Activated CD8-positive, alpha-beta memory T cell treated with anti-CD3 and anti-CD28 coated beads for 36 hours (primary cell): ENCODE measurements around the gene KCTD6. TPM values are rescaled to one million over a fixed set of nuclear protein-coding genes. Genes with fewer than 3 reads are reported as not detected.

ENCODE experiments used
- CTCF ChIA-PET: fragments of 350-600 bp; sonication (Branson Sonifier 250); formaldehyde crosslinking; loops from one replicate; lab custom pipeline; 2021; ENCODE audit warnings: antibody characterized with exemption; lab: Charles Lee
- POLR2A ChIA-PET: fragments of 350-600 bp; sonication (Branson Sonifier 250); formaldehyde crosslinking; loops from one replicate; lab custom pipeline; 2021; ENCODE audit warnings: antibody characterized with exemption; lab: Charles Lee
- total RNA-seq, 2 experiments: library from RNA; stranded (reverse); gene quantifications; one replicate each; pipeline ENCODE4 v1.2.3, GENCODE V29; 2021

KCTD6 gene
- total RNA-seq, 2 experiments from 2014 or later, result 6.4 to 6.6 TPM

DNA sequence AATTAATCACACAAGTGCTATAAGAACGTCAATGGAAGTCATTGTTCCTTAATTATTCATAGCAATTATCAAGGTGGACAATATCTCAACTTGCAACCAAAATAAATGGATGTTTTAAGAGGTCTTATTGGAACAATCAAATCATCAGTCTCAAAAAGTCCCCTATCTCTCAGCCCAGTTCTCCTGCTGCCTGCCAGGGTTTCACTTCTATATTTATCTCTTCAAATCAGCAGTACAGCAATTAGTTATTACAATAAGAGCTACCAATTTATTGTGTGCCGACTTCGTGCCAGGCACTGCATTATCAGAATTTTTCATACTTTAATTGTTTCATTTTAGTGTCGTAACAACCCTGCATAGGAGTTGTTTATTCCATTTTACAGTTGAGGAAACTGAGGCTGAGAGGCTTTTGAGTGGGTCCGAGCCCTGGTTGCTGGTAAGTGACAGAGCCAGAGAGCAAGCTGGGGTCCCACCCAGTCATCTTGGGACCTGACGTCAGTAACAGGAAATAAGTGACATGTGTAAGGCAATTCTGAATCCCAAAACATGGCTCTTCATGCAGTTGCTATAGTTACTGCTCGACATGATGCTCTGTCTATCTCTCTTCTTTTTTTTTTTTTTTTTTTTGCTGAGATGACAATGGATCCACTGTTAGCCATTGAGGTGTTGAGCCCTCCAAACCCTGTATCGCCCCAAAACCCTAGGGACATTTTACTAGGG is 8.8 kb upstream of the KCTD6 start:
- CTCF ChIA-PET, result interaction anchor here (0.7 to 1.0 kb wide), 4 partner anchors 19 to 451 kb away, joined by 3 to 4 read pairs (median 3); no protein-coding TSS in a partner anchor
- POLR2A ChIA-PET, result no interaction called here

DNA sequence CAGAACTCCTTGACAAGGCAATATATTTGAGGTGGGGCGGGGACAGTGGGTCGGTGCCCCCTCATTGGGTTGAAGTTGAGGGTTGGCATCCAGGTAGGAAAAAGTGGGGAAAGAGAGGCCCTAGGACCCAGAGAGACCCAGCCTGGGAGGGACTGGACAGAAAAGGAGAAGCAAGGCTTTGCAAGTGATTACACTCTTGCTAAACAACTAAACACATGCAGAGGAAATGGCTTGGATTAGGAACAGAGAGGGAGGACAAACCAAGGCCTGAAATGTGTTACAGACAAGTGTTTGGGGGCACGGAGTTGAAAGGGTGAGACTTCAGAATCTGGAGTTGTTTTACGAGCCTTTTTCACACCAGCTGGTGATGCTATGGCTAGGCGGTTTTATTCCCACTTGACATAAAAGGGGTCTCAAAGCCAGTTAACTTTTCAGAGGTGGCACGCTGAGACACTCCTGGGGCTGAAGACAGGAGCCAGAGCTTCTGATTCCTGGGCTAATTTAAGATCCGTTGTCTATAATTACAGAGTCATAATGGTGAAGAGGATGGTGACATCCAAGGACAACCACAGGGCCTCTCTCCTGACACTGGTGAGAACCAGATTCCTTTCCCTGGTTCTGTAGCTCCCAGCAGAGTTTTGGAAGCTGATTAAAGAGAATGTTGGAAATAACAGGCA is 7.7 kb upstream of the KCTD6 start:
- CTCF ChIA-PET, result interaction anchor here (0.6 to 1.0 kb wide), 2 partner anchors 20 kb away, joined by 3 to 4 read pairs; no protein-coding TSS in a partner anchor
- POLR2A ChIA-PET, result no interaction called here

- ChIA-PET CTCF (interaction anchor here (1.0 to 1.2 kb wide), 2 partner anchors 21 to 45 kb away, joined by 3 to 4 read pairs; no protein-coding TSS in a partner anchor), POLR2A (no interaction called here)
Observed at GRCh38 chr3:58484722-58485069, 7.2 kb upstream of the KCTD6 start.

- ChIA-PET CTCF (interaction anchor here (1.2 to 1.8 kb wide), 3 partner anchors 12 to 47 kb away, joined by 3 to 4 read pairs (median 4); no protein-coding TSS in a partner anchor), POLR2A (no interaction called here)
Observed at GRCh38 chr3:58485801-58486435, 6.0 kb upstream of the KCTD6 start.

DNA sequence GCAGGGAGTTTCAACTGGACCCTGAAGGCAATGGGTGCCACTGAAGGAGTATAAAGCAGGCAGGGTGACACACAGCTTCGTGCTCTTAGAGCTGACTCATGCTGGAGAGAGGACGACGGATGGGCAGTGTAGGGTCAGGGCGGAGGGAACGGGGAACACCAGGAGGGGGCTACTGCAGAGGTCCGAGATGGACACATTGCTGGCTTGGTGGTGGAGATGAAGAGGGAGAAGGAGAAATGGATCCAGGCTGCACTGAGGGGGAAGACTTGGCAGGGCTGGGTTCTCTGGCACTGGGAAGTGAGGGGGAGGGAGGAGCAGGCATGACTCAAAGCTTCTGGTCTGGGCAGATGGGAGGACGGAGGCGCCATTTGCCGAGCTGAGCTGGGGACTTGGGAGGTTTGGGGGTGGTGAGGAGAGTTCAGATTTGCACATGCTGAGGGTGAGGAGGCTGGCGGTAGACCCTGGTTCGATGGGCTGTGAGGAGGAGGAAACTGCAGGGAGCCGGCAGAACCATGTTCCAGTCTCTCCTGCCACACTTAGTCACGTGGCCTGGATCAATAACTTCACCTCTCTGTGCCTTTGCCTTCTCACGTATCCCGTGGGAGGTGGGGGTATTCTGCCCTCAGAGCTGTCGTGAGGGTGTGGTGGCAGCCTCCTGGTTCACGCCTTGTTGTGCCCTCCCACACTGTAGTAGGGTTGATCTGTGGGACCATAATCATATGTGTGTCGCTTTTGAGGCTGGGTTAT is 4.6 kb upstream of the KCTD6 start:
- POLR2A ChIA-PET, result no interaction called here
- CTCF ChIA-PET, result interaction anchor here (1.1 to 1.8 kb wide), 2 partner anchors 13 to 46 kb away, joined by 3 to 4 read pairs; no protein-coding TSS in a partner anchor

- CTCF ChIA-PET, result interaction anchor here (0.6 to 1.5 kb wide), 2 partner anchors 9 to 25 kb away, joined by 3 to 4 read pairs; no protein-coding TSS in a partner anchor
- POLR2A ChIA-PET, result no interaction called here
Observed at GRCh38 chr3:58488967-58489366, 2.9 kb upstream of the KCTD6 start.

DNA sequence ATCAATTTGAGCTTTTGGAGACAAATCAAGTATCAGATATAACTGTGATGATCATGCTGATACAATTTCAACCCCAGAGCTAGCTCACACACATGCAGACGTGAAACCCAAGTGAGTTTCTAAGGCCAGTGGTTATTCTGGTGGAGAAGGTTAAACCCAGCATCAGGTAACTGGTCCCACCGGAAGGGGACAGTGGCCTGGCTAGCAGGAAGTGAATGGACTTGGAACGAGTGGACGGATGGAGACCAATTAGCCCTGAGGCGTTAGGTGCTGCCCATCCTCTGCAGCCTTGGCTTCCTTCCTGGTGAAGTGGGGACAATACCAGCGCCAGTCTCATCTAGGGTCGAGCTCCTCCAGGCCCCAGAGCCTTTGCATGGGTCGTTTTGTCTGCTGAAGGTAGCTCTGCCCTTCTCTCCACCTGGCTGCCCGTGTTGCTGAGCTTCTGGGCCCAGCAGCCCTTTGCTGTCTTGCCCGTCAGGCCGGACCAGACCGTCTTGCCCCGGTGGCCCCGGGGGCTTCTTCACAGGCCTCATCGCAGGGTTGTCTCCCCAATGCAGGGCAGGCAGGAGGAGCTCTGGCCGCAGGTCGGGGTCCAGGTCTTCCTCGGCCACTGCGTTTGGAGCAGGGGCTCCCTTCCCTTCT is 915 bp upstream of the KCTD6 start:
- CTCF ChIA-PET, result interaction anchor here (0.6 to 4.1 kb wide), 8 partner anchors 19 to 184 kb away, joined by 3 to 37 read pairs (median 4); partner anchors contain the start of genes HTD2 and RPP14
- POLR2A ChIA-PET, result interaction anchor here (1.1 kb wide), 1 partner anchor 184 kb away, joined by 8 read pairs; the partner anchor contains the start of genes HTD2 and RPP14

DNA sequence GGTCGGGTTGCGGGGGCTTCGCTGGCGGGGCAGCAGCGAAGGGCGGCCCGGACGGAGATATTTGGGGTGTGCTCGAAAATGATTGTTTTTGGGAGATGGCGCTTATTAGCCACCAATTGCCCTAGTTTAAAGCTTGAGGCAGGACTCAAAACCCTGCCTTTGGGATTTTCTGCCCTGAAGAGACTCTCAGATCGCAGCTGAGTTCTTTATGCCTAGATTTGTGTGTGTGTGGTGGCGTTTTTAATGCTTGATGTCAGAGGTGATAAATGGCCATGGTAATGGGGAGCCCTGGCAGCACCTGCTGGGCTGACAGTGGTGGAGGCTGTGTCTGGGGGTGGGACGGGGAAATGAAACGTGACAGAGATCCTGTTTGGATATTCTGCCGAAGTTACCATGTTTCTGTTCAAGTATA is 604 bp downstream of the KCTD6 start:
- POLR2A ChIA-PET, result interaction anchor here (1.1 kb wide), 1 partner anchor 186 kb away, joined by 8 read pairs; the partner anchor contains the start of genes HTD2 and RPP14
- CTCF ChIA-PET, result interaction anchor here (1.1 to 4.1 kb wide), 6 partner anchors 16 to 186 kb away, joined by 3 to 37 read pairs (median 4); partner anchors contain the start of genes HTD2 and RPP14

GRCh38 chr3:58494107-58494506 is 2.2 kb downstream of the KCTD6 start:
- POLR2A ChIA-PET, result no interaction called here
- CTCF ChIA-PET, result interaction anchor here (4.1 kb wide), 1 partner anchor 187 kb away, joined by 19 read pairs; the partner anchor contains the start of genes HTD2 and RPP14

DNA sequence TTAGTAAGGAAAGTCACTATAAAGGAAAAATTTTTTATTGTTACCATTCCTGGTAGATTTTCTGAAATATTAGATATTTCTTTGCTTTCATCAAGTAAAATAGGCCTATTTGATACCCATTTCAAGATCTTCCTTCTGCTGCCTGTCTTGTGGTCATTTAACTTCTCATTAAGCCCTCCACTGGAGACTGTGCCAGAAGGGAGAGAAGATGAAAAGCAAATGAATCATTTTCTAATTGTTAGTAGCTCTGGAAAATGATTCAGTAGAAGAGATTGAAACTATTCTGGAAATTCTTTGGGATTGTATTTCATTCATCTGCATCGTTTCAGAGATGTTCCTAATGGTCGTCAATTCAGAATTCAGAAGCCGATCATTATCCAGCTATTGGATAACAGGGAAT is 3.2 kb downstream of the KCTD6 start:
- ChIA-PET POLR2A (no interaction called here), CTCF (interaction anchor here (1.4 to 4.1 kb wide), 2 partner anchors 25 to 188 kb away, joined by 3 to 19 read pairs; partner anchors contain the start of genes HTD2 and RPP14)

DNA sequence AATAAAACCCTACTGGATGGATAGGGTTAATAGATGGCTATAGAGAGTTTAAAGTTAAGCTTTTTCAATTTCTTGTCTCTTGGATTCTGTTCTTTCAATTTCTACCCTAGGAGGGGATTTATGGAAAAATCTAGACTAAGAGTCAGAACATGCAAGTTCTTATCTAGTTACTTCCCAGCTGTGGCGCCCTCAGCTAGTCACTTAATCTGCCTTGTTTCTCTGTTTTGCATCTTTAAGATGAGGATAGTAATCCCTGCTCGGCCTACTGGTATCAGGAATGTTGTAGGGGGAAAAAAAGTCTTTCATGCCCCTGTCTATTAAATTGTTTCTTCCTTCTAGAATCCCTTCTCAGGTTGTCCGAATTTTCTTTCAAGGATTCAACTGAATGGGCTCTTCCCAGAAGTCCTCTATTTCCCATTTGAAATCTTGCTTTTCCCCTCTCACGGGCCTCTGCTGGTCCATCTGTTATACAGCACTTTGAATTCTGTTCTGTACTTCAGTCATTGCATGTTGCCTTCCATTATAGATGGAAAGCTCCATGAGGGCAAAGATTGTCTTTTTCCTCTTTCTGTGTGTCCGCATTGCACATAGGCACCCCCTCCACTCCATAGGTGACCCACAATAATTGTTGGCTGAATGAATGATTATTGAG is 4.4 kb downstream of the KCTD6 start:
- ChIA-PET CTCF (interaction anchor here (1.4 kb wide), 1 partner anchor 26 kb away, joined by 3 read pairs; no protein-coding TSS in a partner anchor), POLR2A (no interaction called here)

DNA sequence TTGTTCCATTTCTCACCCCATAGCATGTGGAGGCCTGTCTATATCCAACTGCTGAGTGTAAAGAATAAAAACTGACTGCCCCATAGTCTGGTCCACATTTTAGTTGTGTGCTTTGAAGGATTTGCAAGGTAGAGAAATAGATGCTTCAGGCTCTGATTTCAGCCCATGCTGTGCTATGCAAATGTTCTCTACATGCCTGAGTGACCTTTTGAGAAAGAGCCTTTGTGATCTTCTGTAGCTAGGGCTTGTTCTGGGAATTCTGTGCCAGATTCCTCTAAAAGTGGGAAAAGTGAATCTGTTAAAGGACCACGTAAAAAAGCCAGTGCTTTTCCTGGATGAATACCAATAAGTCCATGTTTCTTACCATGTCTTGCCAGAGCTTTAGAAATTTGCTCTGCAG is 5.2 kb downstream of the KCTD6 start:
- CTCF ChIA-PET, result no interaction called here
- POLR2A ChIA-PET, result no interaction called here

GRCh38 chr3:58502872-58503271 is 11.0 kb downstream of the KCTD6 start:
- CTCF ChIA-PET, result no interaction called here
- POLR2A ChIA-PET, result no interaction called here

- ChIA-PET POLR2A (no interaction called here), CTCF (no interaction called here)
Observed at GRCh38 chr3:58507356-58508078, 15.6 kb downstream of the KCTD6 start.

GRCh38 chr3:58508437-58508836 is 16.5 kb downstream of the KCTD6 start:
- ChIA-PET POLR2A (no interaction called here), CTCF (no interaction called here)

DNA sequence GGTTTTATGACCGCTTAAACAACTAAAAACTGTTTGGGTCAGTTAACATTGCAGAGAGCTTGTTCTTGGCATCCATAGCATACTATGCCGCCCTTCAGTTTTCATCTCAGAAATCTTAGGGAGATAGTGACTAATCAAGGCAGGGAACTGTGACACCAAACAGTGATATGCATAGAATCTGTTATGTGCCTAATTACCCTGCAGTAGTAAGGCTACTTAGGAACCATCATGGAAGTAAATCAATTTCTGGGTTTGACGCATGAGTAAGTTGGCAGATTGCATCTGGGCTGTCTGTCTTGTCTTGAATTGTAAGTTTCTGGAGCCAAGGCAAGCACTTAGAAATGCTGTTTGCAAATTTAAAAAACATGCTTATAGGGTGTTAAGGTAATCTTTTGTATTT is 22.5 kb downstream of the KCTD6 start:
- ChIA-PET POLR2A (no interaction called here), CTCF (no interaction called here)

DNA sequence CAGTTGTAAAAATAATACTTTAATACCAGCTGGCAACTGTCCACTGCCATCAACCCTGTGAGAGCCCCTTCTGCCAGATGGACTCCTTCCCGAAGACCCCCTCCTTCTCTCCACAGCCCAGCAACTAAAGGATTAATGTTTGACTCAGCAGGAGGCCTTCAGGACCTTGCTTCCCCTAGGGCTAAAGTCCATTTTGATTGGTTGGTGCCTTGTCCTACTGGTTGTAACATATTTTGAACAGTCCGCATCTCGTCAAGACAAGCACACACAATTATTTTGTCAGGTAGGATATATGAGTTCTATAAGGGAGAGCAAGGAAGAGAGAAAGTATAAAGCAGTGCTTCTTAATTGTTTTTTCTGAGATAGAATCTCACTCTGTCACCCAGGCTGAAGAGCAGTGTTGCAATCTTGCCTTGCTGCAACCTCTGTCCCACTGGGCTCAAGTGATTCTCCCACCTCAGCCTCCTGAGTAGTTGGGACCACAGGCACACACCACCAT is 26.4 kb downstream of the KCTD6 start:
- CTCF ChIA-PET, result no interaction called here
- POLR2A ChIA-PET, result no interaction called here
